Inflammatory macrophage (primary cell): Measurements from ENCODE around the gene MAP2K2.
"Not testable (repeated sequence)": the region's sequence is repeated elsewhere in the genome, so short reads cannot be mapped to it uniquely, and the experiment has no call there.

Experiments used
- DNase-seq, 2 donors: peaks; one replicate each; pipeline ENCODE4 v3.0.0-alpha.2; 2020 to 2022

MAP2K2 gene

GRCh38 chr19:4130744-4131438 is 7.0 kb upstream of the MAP2K2 start:
- DNase-seq: no peak

- not testable (repeated sequence) for DNase-seq
Measured at GRCh38 chr19:4129050-4129449, 5.1 kb upstream of the MAP2K2 start.

GRCh38 chr19:4127322-4127721 is 3.4 kb upstream of the MAP2K2 start:
- DNase-seq: not testable (repeated sequence)

- no peak for DNase-seq
Measured at GRCh38 chr19:4124638-4125037, 716 bp upstream of the MAP2K2 start.

- no peak for DNase-seq
Measured at GRCh38 chr19:4122480-4122879, 1.4 kb downstream of the MAP2K2 start.

- no peak for DNase-seq
Measured at GRCh38 chr19:4121815-4122214, 2.1 kb downstream of the MAP2K2 start.

GRCh38 chr19:4121273-4121612 is 2.7 kb downstream of the MAP2K2 start:
- no peak for DNase-seq

- no peak for DNase-seq
Measured at GRCh38 chr19:4120559-4121272, 3.2 kb downstream of the MAP2K2 start.

- DNase-seq: no peak
Measured at GRCh38 chr19:4119763-4120162, 4.2 kb downstream of the MAP2K2 start.

GRCh38 chr19:4115818-4116385 is 8.0 kb downstream of the MAP2K2 start:
- no peak for DNase-seq

- DNase-seq: peak; percentile 62 to 69
Measured at GRCh38 chr19:4115050-4115817, 8.7 kb downstream of the MAP2K2 start.

GRCh38 chr19:4114181-4114580 is 9.7 kb downstream of the MAP2K2 start:
- DNase-seq: no peak

- DNase-seq: no peak
Measured at GRCh38 chr19:4113398-4114088, 10.4 kb downstream of the MAP2K2 start.

GRCh38 chr19:4112367-4112766 is 11.6 kb downstream of the MAP2K2 start:
- DNase-seq: no peak

GRCh38 chr19:4109626-4109945 is 14.3 kb downstream of the MAP2K2 start:
- DNase-seq: no peak

GRCh38 chr19:4108767-4109625 is 14.9 kb downstream of the MAP2K2 start:
- DNase-seq: peak; percentile 39 to 49

GRCh38 chr19:4103080-4103433 is 20.9 kb downstream of the MAP2K2 start:
- DNase-seq: no peak

- DNase-seq: no peak
Measured at GRCh38 chr19:4102339-4103079, 21.4 kb downstream of the MAP2K2 start.

- no peak for DNase-seq
Measured at GRCh38 chr19:4101496-4101770, 22.5 kb downstream of the MAP2K2 start.

- DNase-seq: no peak
Measured at GRCh38 chr19:4100647-4101495, 23.1 kb downstream of the MAP2K2 start.
